Measurements from ENCODE around the gene ADAMTSL1. TPM values are rescaled to one million over a fixed set of nuclear protein-coding genes. Genes with fewer than 3 reads are reported as not detected.

ADAMTSL1 gene
- total RNA-seq, 1 donor from 2014 or later = 12.3 TPM

- no peak for TF ChIP-seq CTCF (IDR thresholded peaks at IDR 0.05)
- intact Hi-C loops (cut with DNase I) = loop anchor here (5.0 to 10.0 kb wide), 2 partner anchors 127 to 425 kb away; no protein-coding TSS in a partner anchor
- peak in 1 of 2 donors; percentile 71 for DNase-seq (ENCODE audit: low spot score in 2 of 2)
- Histone ChIP-seq H3K4me3 (peak overlapping the region; percentile 42 to 70), H3K36me3 (no peaks in the 10 kb centered on the region), H3K4me1 (peaks cover 0 to 16% of the 10 kb centered on the region in 2 donors), H3K27ac (peak overlapping the region; percentile 83 to 87), H3K27me3 (no peaks in the 10 kb centered on the region), H3K9me3 (no peaks in the 10 kb centered on the region)
Measured at GRCh38 chr9:18437315-18438201, 36.4 kb upstream of the ADAMTSL1 start.

DNA sequence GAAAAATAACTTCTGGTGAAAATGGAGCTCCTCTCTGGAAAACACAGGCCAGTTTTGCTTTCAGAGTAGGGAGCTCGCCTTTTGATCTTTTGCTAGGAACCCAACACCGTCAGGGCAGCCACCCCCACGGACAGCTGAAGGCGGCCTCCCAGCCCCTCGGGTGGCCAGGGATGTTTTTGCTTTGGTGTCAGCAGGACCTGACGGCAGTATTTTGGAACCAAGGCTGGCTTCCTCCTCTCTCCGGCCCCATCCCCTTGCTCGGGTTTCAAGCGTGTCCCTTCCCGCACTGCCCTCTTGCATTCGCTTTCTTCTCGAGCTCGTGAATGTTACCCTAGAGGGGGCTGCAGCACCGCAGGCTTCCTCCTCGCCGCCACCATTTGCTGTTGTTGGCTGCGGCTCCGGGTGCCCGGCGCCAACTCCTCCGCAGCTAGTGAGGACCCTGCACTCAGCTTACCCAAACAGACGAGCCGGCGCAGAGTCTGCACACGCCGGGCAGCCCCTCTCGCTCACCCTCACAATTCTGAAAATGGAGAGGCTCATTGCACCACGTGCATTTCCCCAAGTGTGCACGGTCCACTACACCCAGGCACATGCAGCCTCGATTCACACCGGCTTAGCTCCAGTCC is 35.5 kb upstream of the ADAMTSL1 start:
- TF ChIP-seq CTCF (IDR thresholded peaks at IDR 0.05) = peak; percentile 33 to 69 (median 34)
- no peaks in the 10 kb centered on the region for H3K9me3 ChIP-seq
- peak overlapping the region; percentile 83 to 87 for H3K27ac ChIP-seq
- peak in 1 of 2 donors; percentile 78 for DNase-seq (ENCODE audit: low spot score in 2 of 2)
- peaks cover 0 to 16% of the 10 kb centered on the region in 2 donors for H3K4me1 ChIP-seq
- intact Hi-C loops (cut with DNase I) = loop anchor here (5.0 to 10.0 kb wide), 2 partner anchors 126 to 424 kb away; no protein-coding TSS in a partner anchor
- no peaks in the 10 kb centered on the region for H3K36me3 ChIP-seq
- H3K27me3 ChIP-seq = no peaks in the 10 kb centered on the region
- peak overlapping the region; percentile 42 to 70 for H3K4me3 ChIP-seq

- H3K4me3 ChIP-seq = peak overlapping the region; percentile 42 to 70
- intact Hi-C loops (cut with DNase I) = loop anchor here (5.0 to 10.0 kb wide), 2 partner anchors 126 to 423 kb away; no protein-coding TSS in a partner anchor
- no peaks in the 10 kb centered on the region for H3K36me3 ChIP-seq
- H3K27ac ChIP-seq = peak overlapping the region; percentile 83 to 87
- no peak for DNase-seq (ENCODE audit: low spot score in 2 of 2)
- no peaks in the 10 kb centered on the region for H3K9me3 ChIP-seq
- TF ChIP-seq CTCF (IDR thresholded peaks at IDR 0.05) = no peak
- H3K4me1 ChIP-seq = peaks cover 0 to 16% of the 10 kb centered on the region in 2 donors
- no peaks in the 10 kb centered on the region for H3K27me3 ChIP-seq
Measured at GRCh38 chr9:18438951-18439350, 35.0 kb upstream of the ADAMTSL1 start.

DNA sequence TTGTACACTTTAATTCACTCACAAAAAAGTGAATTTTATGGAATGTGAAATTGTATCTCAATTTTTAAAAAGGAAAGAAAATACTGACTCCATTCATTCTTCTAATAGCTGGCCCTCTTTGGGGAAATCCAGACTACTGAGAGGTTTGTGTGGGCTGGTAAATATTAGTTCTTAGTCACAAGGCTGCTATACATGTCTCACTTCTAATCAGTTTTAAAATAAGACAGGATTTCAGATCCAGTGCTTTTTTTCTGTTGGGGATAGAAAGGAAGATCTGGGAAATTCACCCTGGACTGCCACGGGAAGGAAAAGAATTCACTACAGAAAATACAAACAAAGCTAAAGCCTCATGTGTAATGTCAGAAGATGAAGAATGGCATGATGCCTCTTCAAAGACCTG is 32.7 kb upstream of the ADAMTSL1 start:
- no peak for DNase-seq (ENCODE audit: low spot score in 2 of 2)
- peaks cover 0 to 16% of the 10 kb centered on the region in 2 donors for H3K4me1 ChIP-seq
- no peaks in the 10 kb centered on the region for H3K9me3 ChIP-seq
- H3K4me3 ChIP-seq = no peak overlapping the region
- H3K27ac ChIP-seq = no peak overlapping the region
- TF ChIP-seq CTCF (IDR thresholded peaks at IDR 0.05) = no peak
- intact Hi-C loops (cut with DNase I) = loop anchor here (5.0 to 10.0 kb wide), 2 partner anchors 224 to 586 kb away; no protein-coding TSS in a partner anchor
- H3K27me3 ChIP-seq = no peaks in the 10 kb centered on the region
- no peaks in the 10 kb centered on the region for H3K36me3 ChIP-seq

GRCh38 chr9:18442629-18443491 is 31.1 kb upstream of the ADAMTSL1 start:
- peak; percentile 53 to 88 (median 88) for TF ChIP-seq CTCF (IDR thresholded peaks at IDR 0.05)
- H3K4me3 ChIP-seq = peak overlapping the region in 1 of 2 donors; percentile 26
- peak in 1 of 2 donors; percentile 83 for DNase-seq (ENCODE audit: low spot score in 2 of 2)
- H3K36me3 ChIP-seq = no peaks in the 10 kb centered on the region
- H3K9me3 ChIP-seq = no peaks in the 10 kb centered on the region
- intact Hi-C loops (cut with DNase I) = loop anchor here (2.0 to 10.0 kb wide), 3 partner anchors 188 to 584 kb away; no protein-coding TSS in a partner anchor
- H3K4me1 ChIP-seq = peaks cover 0 to 12% of the 10 kb centered on the region in 2 donors
- no peaks in the 10 kb centered on the region for H3K27me3 ChIP-seq
- peak overlapping the region; percentile 26 to 35 for H3K27ac ChIP-seq
